GM12874 (cell line): ENCODE data around the gene HSPA12A.

Experiments used
- CTCF ChIP-seq: IDR thresholded peaks from 2 replicates; pipeline ENCODE4 v1.5.1; 2011; ENCODE audit warnings: low read depth, mild to moderate bottlenecking, control low read depth, low read length, moderate library complexity; ENCODE audit not compliant: insufficient read depth

The HSPA12A gene

GRCh38 chr10:116669832-116670644 lies 72.3 kb downstream of the HSPA12A start:
- TF ChIP-seq CTCF, result no peak

GRCh38 chr10:116669080-116669479 lies 73.3 kb downstream of the HSPA12A start:
- TF ChIP-seq CTCF, result no peak

GRCh38 chr10:116668446-116668845 lies 73.9 kb downstream of the HSPA12A start:
- TF ChIP-seq CTCF, result no peak

GRCh38 chr10:116668018-116668417 lies 74.3 kb downstream of the HSPA12A start:
- no peak for TF ChIP-seq CTCF

- no peak for TF ChIP-seq CTCF
Measured at GRCh38 chr10:116667484-116667883, 74.9 kb downstream of the HSPA12A start.

- TF ChIP-seq CTCF, result no peak
Measured at GRCh38 chr10:116665541-116666125, 76.7 kb downstream of the HSPA12A start.

GRCh38 chr10:116664631-116665030 lies 77.7 kb downstream of the HSPA12A start:
- no peak for TF ChIP-seq CTCF
